NB4 (cell line): ENCODE results near the gene CCNB1.

ENCODE experiments used
- DNase-seq: peaks from one replicate; pipeline ENCODE4 v3.0.0; 2010; ENCODE audit warnings: low read depth
- H3K4me3 ChIP-seq: one replicate; pipeline ENCODE4 v1.5.1; 2011; ENCODE audit warnings: mild to moderate bottlenecking, low read depth, low read length, moderate library complexity
- CTCF ChIP-seq: IDR thresholded peaks from one replicate; pipeline ENCODE4 v1.5.1; 2012; ENCODE audit warnings: low read depth, low read length
- MAX ChIP-seq: IDR thresholded peaks from 2 replicates; pipeline ENCODE4 v1.6.1; 2011; ENCODE audit warnings: low read depth, low read length
- MYC ChIP-seq: IDR thresholded peaks from 2 replicates; pipeline ENCODE4 v1.6.1; 2011; ENCODE audit warnings: low read depth, low read length
- POLR2A ChIP-seq: IDR thresholded peaks from 2 replicates; pipeline ENCODE4 v1.6.1; 2011; ENCODE audit warnings: mild to moderate bottlenecking; ENCODE audit not compliant: insufficient read length; ENCODE audit errors: extremely low read depth

Gene CCNB1

GRCh38 chr5:69189162-69190086 is 22.5 kb downstream of the CCNB1 start, which contains the start of gene CENPH:
Gene CENPH (plus strand): TSS chr5:69189583. CDS start chr5:69189635, 52 bp downstream.
- peak within 1 kb of the TSS; percentile 94 for H3K4me3 ChIP-seq
- DNase-seq = peak; percentile 94
- TF ChIP-seq MAX (peak; percentile 68; the same call in 1 of the 2 replicates), POLR2A (peak; percentile 66), MYC (peak; percentile 76), CTCF (no peak)

- H3K4me3 ChIP-seq = no peak overlapping the region
- no peak for DNase-seq
- TF ChIP-seq POLR2A = no peak
- no peak for TF ChIP-seq CTCF
- no peak for TF ChIP-seq MAX
- TF ChIP-seq MYC = no peak
Observed at GRCh38 chr5:69202497-69202896, 35.5 kb downstream of the CCNB1 start.

GRCh38 chr5:69206528-69207190 is 39.7 kb downstream of the CCNB1 start:
- DNase-seq = no peak
- TF ChIP-seq MYC (no peak), MAX (no peak), POLR2A (no peak), CTCF (no peak)
- H3K4me3 ChIP-seq = no peak overlapping the region

- H3K4me3 ChIP-seq = no peak overlapping the region
- no peak for TF ChIP-seq CTCF
- TF ChIP-seq MAX = no peak
- TF ChIP-seq MYC = no peak
- TF ChIP-seq POLR2A = no peak
- DNase-seq = no peak
Observed at GRCh38 chr5:69209602-69210001, 42.7 kb downstream of the CCNB1 start.

GRCh38 chr5:69211200-69211599 is 44.2 kb downstream of the CCNB1 start:
- no peak for DNase-seq
- H3K4me3 ChIP-seq = no peak overlapping the region
- TF ChIP-seq POLR2A = no peak
- TF ChIP-seq MYC = no peak
- no peak for TF ChIP-seq MAX
- TF ChIP-seq CTCF = no peak
